Heart left ventricle (tissue), 13 donors: Measurements from ENCODE around the gene CRIP3.

Experiments
- CTCF ChIP-seq, 12 donors: fragments of 200-600 bp; sonication (generic) in 4 of 12; IDR thresholded peaks; one replicate each; pipeline versions ENCODE4 v1.5.0 to v1.8.0; 2018 to 2022; ENCODE audit warnings: antibody characterized with exemption in 12 of 12, mild to moderate bottlenecking in 5 of 12
- POLR2A ChIP-seq, 2 donors: fragments of 450-650 bp; IDR thresholded peaks; one replicate each; pipeline ENCODE4 v1.6.1; 2017; ENCODE audit warnings: antibody characterized with exemption in 2 of 2, mild to moderate bottlenecking in 2 of 2, moderate library complexity in 2 of 2
- donor health status: ischemic (EF 13 %, LVEDD 7.1; RV severe dilation, severe dysfunction).
- donor health status: DM: no; HTN: yes; CAD: no.
- donor health status: DM: no; HTN: no; CAD: no.
- donor health status: ischemic (EF 25% LVEDD 6.9; RV normal size, moderate dysfunction).
- donor health status: ischemic (EF 25% LVEDD 5.7; RV mildly dilated, moderate dysfunction).
- donor health status: ischemic (EF 35%, LVEDD 5.7; RV mildly dilated, moderate dysfunction).
- donor health status: nonischemic (EF 11% LVEDD 7.7; RV severe dilation, severe dysfunction).
- donor health status: DM: yes; HTN: yes; CAD: no.
- donor health status: PGD.
- donor health status: ischemic (EF 29% LVEDD 5.4; RV normal size, mild dysfunction).
- donor health status: nonischemic (EF 23%, LVEDD 6.1; RV moderate dilation, normal function).

- no peak for TF ChIP-seq CTCF (IDR thresholded peaks at IDR 0.05)
- TF ChIP-seq POLR2A (IDR thresholded peaks at IDR 0.05), result no peak
Measured at GRCh38 chr6:43274916-43275597, 33.6 kb downstream of the CRIP3 start.
